Activated CD8-positive, alpha-beta memory T cell treated with anti-CD3 and anti-CD28 coated beads, Interleukin-2, amount 10 ng/mL, durations not matched to agents 7 days and 5 days (primary cell): ENCODE measurements around the gene TOGARAM2. TPM values are rescaled to one million over a fixed set of nuclear protein-coding genes. Genes with fewer than 3 reads are reported as not detected.
A peak's percentile ranks its signal among the peaks of the same experiment; 100 is the strongest.

Experiments
- ATAC-seq: fragments of 150-1000 bp; cut with Tn5 transposase; one replicate; pipeline ENCODE4 v1.10.0; 2021; ENCODE audit warnings: moderate library complexity
- CTCF ChIA-PET: fragments of 350-600 bp; sonication (Branson Sonifier 250); formaldehyde crosslinking; loops from one replicate; lab custom pipeline; 2021; ENCODE audit warnings: antibody characterized with exemption; lab: Charles Lee
- DNase-seq: peaks from one replicate; pipeline ENCODE4 v3.0.0-alpha.2; 2020
- H3K27ac Mint-ChIP-seq: one replicate; pipeline ENCODE4 v1.8.0; 2021; ENCODE audit warnings: mild to moderate bottlenecking, mixed read lengths
- H3K27me3 Mint-ChIP-seq: one replicate; pipeline ENCODE4 v1.8.0; 2021; ENCODE audit warnings: mixed read lengths
- H3K36me3 Mint-ChIP-seq: one replicate; pipeline ENCODE4 v1.8.0; 2021; ENCODE audit warnings: mild to moderate bottlenecking, mixed read lengths
- H3K4me1 Mint-ChIP-seq: one replicate; pipeline ENCODE4 v1.8.0; 2021; ENCODE audit warnings: mixed read lengths
- H3K4me3 Mint-ChIP-seq: one replicate; pipeline ENCODE4 v1.8.0; 2021; ENCODE audit warnings: mild to moderate bottlenecking, moderate library complexity, mixed read lengths
- H3K9me3 Mint-ChIP-seq: one replicate; pipeline ENCODE4 v1.8.0; 2022; ENCODE audit warnings: low read depth, mixed read lengths
- total RNA-seq, 2 experiments: library from RNA; stranded (reverse); gene quantifications; one replicate each; pipeline ENCODE4 v1.2.3, GENCODE V29; 2021

TOGARAM2 gene
- total RNA-seq, 2 experiments from 2014 or later: 15.0 to 23.9 TPM

DNA sequence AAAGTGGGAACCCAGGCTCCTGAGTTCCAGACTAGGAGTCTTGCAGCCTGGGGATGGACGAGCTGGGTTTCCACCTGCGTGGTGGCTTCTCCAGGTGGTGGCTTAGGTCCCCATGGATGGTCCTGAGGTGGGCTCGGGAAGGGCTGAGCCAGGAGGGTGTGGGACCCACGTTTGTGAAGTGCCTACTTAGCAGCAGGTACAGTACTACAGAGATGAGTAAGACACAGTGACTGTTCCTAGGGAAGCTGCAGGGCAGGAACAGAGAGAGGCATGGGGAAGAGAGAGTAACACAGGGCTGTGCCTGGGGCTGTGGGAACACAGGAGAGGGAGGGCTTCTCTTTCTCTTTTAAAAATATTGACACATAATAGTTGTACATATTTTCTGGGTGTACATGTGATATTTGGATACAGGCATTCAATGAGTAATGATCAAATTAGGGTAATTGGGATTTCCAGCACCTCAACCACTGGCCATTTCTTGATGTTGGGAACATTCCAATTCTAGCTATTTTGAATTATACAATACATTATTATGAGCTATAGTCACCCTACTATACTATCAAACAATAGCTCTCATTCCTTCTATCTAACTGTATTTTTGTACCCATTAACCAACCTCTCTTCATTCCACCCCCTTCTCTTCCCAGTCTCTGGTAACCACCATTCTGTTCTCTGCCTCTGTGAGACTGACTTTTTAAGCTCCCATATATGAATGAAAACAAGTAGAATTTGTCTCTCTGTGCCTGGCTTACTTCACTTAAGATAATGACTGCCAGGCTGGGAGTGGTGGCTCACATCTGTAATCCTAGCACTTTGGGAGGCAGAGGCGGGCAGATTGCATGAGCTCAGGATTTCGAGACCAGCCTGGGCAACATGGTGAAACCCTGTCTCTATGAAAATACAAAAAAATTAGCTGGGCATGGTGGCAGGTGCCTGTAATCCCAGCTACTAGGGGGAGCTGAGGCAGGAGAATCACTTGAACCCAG lies 15.0 kb downstream of the TOGARAM2 start:
- CTCF ChIA-PET: interaction anchor here (1.1 to 9.9 kb wide), 3 partner anchors 8 to 17 kb away, joined by 3 to 94 read pairs (median 5); partner anchors contain the start of gene TOGARAM2
- Mint-ChIP-seq H3K36me3 (no peaks in the 10 kb centered on the region), H3K9me3 (no peaks in the 10 kb centered on the region), H3K27ac (no peak overlapping the region), H3K4me1 (peaks cover 14% of the 10 kb centered on the region), H3K4me3 (no peak overlapping the region), H3K27me3 (no peaks in the 10 kb centered on the region)
- no peak for DNase-seq
- ATAC-seq: no peak

DNA sequence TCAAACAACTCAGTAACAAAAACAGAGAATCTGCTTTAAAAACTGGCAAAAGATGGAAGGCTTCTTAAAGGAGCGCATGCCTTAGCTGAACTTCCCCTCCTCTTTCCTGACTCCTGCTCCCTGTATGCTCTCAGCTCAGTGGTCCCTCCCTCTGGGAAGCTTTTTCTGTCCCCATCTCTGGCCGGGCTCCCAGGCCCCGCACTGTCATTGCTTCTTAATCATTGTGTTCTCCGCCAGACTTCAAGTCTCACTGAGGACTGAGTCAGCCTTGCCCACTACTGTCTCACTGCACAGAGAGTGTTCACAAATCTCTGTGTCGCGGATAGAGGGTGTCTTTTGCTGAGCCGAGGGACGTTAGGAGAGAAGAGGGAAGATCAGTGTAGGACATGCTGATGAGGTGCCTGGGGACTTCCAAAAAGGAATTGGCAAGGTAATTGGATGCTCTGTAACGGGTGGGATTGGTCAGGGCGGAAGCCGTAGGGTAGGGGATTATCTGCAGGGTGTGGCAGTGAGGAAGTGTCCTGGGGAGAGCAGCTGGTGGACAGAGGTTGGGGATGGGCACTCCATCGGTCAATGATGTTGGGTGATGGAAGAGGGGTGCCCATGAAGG lies 16.2 kb downstream of the TOGARAM2 start:
- Mint-ChIP-seq H3K36me3 (no peaks in the 10 kb centered on the region), H3K9me3 (no peaks in the 10 kb centered on the region), H3K27ac (no peak overlapping the region), H3K27me3 (no peaks in the 10 kb centered on the region), H3K4me1 (peaks cover 23% of the 10 kb centered on the region), H3K4me3 (no peak overlapping the region)
- CTCF ChIA-PET: interaction anchor here (1.5 to 9.9 kb wide), 2 partner anchors 15 to 17 kb away, joined by 3 to 94 read pairs; partner anchors contain the start of gene TOGARAM2
- no peak for DNase-seq
- ATAC-seq: no peak

DNA sequence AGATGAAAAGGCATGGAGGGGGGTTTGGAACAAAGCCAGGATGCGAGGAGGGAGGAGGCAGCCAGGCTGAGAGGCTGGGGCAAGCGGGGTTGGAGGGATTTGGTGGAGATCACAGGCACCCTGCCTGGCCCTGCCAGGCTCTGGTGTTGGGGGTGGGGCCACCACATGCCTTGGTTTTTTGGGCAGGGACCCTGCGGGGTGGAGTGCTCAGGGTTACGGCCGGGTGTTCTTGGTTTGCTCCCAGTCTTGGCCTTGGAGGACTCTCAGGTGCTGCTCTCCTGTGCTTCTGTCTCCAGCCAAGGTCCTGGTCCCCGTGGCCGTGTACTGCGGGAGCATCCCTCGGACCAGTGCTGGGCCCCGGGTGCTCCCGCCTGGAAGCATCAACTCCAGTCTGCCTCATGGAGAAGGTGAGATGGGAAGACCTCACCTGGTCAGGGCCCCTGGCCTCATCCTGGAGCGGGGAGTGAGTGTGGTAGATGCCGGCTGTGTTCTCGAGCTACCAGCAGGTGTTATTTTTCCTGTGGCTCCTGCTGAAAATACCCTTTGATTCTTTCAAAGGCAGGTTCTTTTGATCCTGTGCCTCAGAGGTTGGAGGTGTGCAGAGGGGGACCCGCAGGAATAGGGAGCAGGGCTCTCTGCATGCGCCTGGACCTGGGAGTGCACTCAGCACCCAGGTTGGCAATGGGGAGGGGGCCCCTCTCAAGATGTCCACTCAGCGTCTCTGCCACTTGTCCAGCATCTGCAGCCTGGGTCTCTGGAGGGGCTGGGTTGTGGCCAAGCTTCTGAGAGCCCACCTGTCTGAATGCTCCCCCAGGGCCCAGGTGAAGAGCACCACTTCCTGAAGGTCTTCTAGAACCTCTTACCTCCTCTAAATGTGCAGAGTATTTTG lies 17.0 kb downstream of the TOGARAM2 start:
- CTCF ChIA-PET: interaction anchor here (9.9 kb wide), 1 partner anchor 15 kb away, joined by 94 read pairs; no protein-coding TSS in a partner anchor
- H3K27ac Mint-ChIP-seq: no peak overlapping the region
- no peaks in the 10 kb centered on the region for H3K9me3 Mint-ChIP-seq
- no peaks in the 10 kb centered on the region for H3K27me3 Mint-ChIP-seq
- DNase-seq: no peak
- no peaks in the 10 kb centered on the region for H3K36me3 Mint-ChIP-seq
- H3K4me1 Mint-ChIP-seq: peaks cover 24% of the 10 kb centered on the region
- no peak for ATAC-seq
- no peak overlapping the region for H3K4me3 Mint-ChIP-seq

DNA sequence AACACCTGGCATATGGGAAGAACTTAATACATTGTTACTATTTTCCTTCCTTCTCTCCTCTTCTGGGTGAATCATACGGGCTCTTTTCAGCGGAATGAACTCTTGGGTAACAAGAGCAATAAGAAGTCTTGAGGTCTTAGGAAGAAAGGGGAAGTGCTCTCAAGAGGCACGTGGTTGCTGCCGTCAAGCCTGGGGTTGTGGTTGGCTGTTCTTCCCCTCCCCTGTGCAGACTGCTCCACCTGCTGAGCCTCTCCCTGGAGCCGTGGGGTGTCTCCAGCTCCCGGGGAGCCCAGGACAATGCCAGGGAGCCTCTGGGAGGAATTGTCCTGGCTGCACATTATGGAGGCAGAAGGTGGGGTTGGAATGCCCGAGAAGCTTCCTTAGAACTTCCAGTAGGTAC lies 19.4 kb downstream of the TOGARAM2 start:
- CTCF ChIA-PET: interaction anchor here (0.6 to 9.9 kb wide), 3 partner anchors 12 to 93 kb away, joined by 3 to 94 read pairs (median 4); no protein-coding TSS in a partner anchor
- peak overlapping the region; percentile 38 for H3K27ac Mint-ChIP-seq
- H3K4me1 Mint-ChIP-seq: peaks cover 24% of the 10 kb centered on the region
- no peaks in the 10 kb centered on the region for H3K27me3 Mint-ChIP-seq
- no peaks in the 10 kb centered on the region for H3K36me3 Mint-ChIP-seq
- DNase-seq: peak; percentile 74
- peak; percentile 90 for ATAC-seq
- H3K4me3 Mint-ChIP-seq: no peak overlapping the region
- H3K9me3 Mint-ChIP-seq: no peaks in the 10 kb centered on the region

DNA sequence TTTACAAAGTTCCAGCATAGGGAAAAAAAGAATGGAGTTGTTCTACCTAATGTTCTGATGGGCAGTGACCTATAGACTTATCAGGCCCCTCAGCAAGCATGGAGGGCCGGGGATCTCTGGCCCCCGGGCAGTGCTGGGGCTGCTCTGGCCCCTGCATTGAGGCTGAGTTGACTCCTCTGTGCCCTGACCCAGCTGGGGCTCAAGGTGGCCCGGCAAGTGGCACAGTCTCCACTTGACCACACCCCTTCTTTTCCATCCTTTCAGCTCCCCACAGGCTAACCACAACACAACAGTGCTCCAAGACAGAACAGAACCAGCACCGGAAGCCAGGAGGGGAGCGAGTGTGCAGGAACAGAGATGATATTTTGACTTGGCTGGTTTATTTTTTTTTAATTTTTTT lies 19.9 kb downstream of the TOGARAM2 start:
- Mint-ChIP-seq H3K4me3 (no peak overlapping the region), H3K27ac (no peak overlapping the region), H3K9me3 (no peaks in the 10 kb centered on the region), H3K27me3 (no peaks in the 10 kb centered on the region), H3K36me3 (no peaks in the 10 kb centered on the region), H3K4me1 (peaks cover 24% of the 10 kb centered on the region)
- ATAC-seq: no peak
- no peak for DNase-seq
- CTCF ChIA-PET: interaction anchor here (1.0 to 9.9 kb wide), 2 partner anchors 12 to 42 kb away, joined by 4 to 94 read pairs; no protein-coding TSS in a partner anchor

DNA sequence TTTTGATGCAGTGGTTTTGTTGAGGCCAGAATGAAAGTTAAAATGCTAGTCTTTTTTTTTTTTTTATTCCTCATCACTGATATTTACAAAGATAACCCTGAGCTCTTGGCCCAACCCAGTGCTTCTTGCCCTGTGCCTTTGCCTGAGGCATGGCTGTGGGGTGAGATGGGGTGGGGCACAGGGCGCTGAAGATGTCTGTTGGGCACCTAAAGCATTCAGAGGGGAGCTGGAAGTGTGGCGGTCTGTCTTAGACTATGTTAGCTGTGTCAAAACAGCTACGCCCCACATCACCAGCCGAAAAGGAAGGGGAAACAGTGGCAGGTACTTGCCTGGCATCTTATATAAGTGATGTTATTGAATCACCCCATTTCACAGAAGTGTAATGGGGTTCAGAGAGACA lies 20.7 kb downstream of the TOGARAM2 start:
- no peak overlapping the region for H3K4me3 Mint-ChIP-seq
- CTCF ChIA-PET: interaction anchor here (1.0 to 9.9 kb wide), 2 partner anchors 11 to 43 kb away, joined by 3 to 94 read pairs; no protein-coding TSS in a partner anchor

DNA sequence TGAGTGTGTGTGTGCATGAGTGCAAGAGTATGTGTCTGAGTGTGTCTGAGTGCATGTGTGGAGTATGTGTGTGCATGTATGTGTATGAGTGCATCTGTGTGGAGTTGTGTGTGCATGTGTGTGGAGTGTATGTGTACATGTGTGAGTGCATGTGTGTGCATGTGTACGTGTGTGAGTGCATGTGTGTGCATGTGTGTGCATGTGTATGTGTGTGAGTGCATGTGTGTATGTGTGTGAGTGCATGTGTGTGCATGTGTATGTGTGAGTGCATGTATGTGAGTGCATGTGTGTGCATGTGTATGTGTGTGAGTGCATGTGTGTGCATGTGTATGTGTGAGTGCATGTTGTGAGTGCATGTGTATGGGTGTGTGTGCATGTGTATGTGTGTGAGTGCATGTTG lies 23.7 kb downstream of the TOGARAM2 start:
- H3K4me1 Mint-ChIP-seq: peaks cover 35% of the 10 kb centered on the region
- no peak for ATAC-seq
- H3K4me3 Mint-ChIP-seq: no peak overlapping the region
- H3K36me3 Mint-ChIP-seq: no peaks in the 10 kb centered on the region
- H3K27ac Mint-ChIP-seq: no peak overlapping the region
- no peak for DNase-seq
- H3K9me3 Mint-ChIP-seq: no peaks in the 10 kb centered on the region
- CTCF ChIA-PET: no interaction called here
- H3K27me3 Mint-ChIP-seq: no peaks in the 10 kb centered on the region

More for the DNA sequence above, 20.7 kb downstream of the TOGARAM2 start:
- no peak for DNase-seq
- Mint-ChIP-seq H3K27ac (peak overlapping the region; percentile 60), H3K9me3 (no peaks in the 10 kb centered on the region), H3K27me3 (no peaks in the 10 kb centered on the region), H3K4me1 (peaks cover 24% of the 10 kb centered on the region), H3K36me3 (no peaks in the 10 kb centered on the region)
- ATAC-seq: no peak

DNA sequence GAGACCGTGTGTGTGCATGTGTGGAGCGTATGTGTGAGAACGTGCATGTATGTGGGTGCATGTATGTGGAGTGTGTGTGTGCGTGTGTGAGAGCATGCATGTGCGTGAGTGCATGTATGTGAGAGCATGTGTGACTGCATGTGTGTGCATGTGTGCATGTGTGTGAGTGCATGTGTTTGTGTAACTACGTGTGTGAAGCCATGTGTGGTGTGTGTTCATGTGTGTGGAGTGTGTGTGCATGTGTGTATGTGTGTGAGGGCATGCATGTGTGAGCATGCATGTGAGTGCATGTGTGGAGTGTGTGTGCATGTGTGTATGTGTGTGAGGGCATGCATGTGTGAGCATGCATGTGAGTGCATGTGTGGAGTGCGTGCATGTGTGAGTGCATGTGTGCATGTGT lies 24.2 kb downstream of the TOGARAM2 start:
- CTCF ChIA-PET: no interaction called here
- Mint-ChIP-seq H3K4me3 (no peak overlapping the region), H3K27ac (no peak overlapping the region)

DNA sequence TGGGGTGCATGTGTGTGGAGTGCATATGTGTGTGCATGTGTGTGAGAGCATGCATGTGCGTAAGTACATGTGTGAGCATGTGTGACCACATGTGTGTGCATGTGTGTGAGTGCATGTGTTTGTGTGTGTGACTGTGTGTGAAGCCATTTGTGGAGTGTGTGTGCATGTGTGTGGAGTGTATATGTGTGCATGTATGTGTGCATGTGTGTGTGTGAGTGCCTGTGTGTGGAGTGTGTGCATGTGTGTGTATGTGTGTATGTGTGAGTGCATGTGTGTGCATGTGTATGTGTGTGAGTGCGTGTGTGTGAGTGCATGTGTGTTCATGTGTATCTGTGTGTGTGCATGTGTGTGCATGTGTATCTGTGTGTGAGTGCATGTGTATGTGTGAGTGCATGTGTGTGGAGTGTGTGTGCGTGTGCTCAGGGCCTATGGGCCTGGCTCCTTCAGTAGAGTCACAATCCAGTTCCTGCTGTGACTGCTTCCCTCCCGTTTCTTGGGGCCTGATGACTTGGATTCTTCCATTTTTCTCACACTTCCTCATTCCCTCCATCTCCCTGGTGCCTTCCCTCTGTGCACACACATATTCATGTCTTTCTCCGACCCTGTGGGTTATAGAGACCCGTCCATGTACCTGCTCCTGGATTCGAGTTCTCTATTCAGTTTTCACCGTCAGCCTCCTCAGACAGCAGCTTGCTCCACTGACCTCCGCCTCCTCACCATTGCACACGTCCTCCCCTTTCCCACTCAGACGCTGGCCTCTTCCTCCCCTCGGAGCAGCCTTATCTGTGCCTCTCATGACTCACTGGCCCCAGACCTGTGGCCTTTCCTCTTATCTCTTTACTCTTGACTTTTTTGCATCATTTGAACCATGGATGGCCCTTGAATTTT lies 25.2 kb downstream of the TOGARAM2 start:
- H3K9me3 Mint-ChIP-seq: no peaks in the 10 kb centered on the region
- H3K27me3 Mint-ChIP-seq: no peaks in the 10 kb centered on the region
- H3K4me3 Mint-ChIP-seq: no peak overlapping the region
- H3K36me3 Mint-ChIP-seq: no peaks in the 10 kb centered on the region
- no peak overlapping the region for H3K27ac Mint-ChIP-seq
- CTCF ChIA-PET: no interaction called here
- DNase-seq (no peak), ATAC-seq (no peak)
- peaks cover 37% of the 10 kb centered on the region for H3K4me1 Mint-ChIP-seq

More for the DNA sequence above, 24.2 kb downstream of the TOGARAM2 start:
- Mint-ChIP-seq H3K9me3 (no peaks in the 10 kb centered on the region), H3K27me3 (no peaks in the 10 kb centered on the region), H3K36me3 (no peaks in the 10 kb centered on the region), H3K4me1 (peaks cover 35% of the 10 kb centered on the region)
- DNase-seq (no peak), ATAC-seq (no peak)

DNA sequence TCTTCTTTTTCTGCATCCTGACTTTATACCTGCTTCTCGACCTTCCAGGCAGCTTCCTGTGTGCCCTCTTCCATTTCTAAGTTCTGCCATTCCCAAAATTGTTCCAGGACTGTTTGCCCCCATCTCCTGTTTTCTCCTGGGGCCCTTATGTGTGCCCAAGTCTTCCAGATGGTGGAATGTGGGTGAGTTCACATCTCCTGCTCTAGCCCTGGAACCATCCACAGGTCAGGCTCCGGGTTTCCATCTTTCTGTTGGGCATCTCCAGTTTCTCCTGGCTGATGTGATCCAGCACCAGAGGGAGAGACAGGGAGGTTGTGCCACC lies 25.8 kb downstream of the TOGARAM2 start:
- Mint-ChIP-seq H3K27me3 (no peaks in the 10 kb centered on the region), H3K9me3 (no peaks in the 10 kb centered on the region), H3K27ac (no peak overlapping the region), H3K4me1 (peaks cover 38% of the 10 kb centered on the region), H3K4me3 (no peak overlapping the region), H3K36me3 (no peaks in the 10 kb centered on the region)
- no peak for ATAC-seq
- CTCF ChIA-PET: no interaction called here
- no peak for DNase-seq

DNA sequence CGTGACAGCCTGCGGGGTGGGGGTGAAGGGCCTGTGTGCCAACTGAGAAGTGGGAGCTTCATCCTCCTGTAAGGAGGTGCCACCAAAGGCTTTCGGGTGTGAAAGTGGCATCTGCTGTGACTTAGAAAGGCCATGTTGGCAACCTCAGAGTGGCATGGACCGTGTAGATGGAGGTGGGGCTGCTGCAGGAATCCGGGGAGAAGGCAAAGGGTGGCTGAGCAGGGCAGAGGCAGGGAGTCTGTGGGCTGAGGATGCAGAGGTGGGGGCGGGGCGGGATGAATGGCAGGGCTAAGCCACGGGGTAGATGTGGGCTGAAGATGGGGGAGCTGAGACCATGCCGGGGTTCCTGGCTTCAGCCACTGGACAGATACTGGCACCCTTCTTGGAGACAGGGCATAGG lies 28.2 kb downstream of the TOGARAM2 start:
- no peaks in the 10 kb centered on the region for H3K27me3 Mint-ChIP-seq

More for the DNA sequence above, 28.2 kb downstream of the TOGARAM2 start:
- Mint-ChIP-seq H3K4me1 (peaks cover 56% of the 10 kb centered on the region), H3K9me3 (no peaks in the 10 kb centered on the region), H3K36me3 (peaks cover 2% of the 10 kb centered on the region), H3K4me3 (peak overlapping the region; percentile 64), H3K27ac (peak overlapping the region; percentile 92)
- peak; percentile 50 for DNase-seq
- ATAC-seq: no peak
- CTCF ChIA-PET: interaction anchor here (9.3 to 10.4 kb wide), 2 partner anchors 10 to 50 kb away, joined by 94 read pairs; no protein-coding TSS in a partner anchor
